Kidney tubule cell (primary cell): ENCODE measurements around the gene CDC27.
A peak's percentile ranks its signal among the peaks of the same experiment; 100 is the strongest.
"Not testable (repeated sequence)": the region's sequence is repeated elsewhere in the genome, so short reads cannot be mapped to it uniquely, and the experiment has no call there.

ENCODE experiments used
- DNase-seq: peaks from one replicate; pipeline ENCODE4 v3.0.0-alpha.2; 2018; ENCODE audit warnings: low spot score

The CDC27 gene

DNA sequence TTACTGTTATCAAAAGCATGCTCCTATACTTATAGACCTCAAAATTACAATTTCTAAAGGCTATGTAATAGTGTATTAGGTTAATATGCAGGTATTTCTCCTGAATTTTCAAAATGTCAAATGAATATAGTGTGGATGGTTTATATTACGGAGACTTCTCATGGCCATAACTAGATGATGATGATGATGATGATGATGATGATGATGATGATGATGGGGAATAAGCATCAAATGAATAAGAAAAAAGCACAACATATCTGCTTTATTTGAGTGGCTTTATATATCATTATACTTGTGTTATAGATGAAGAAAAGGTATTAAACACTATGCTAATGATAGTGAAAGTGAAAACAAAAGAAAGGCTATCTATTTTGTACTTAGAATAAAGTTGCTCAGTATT lies 53.9 kb downstream of the CDC27 start:
- DNase-seq, result no peak

- not testable (repeated sequence) for DNase-seq
These were observed 54.7 kb downstream of the CDC27 start for GRCh38 chr17:47134354-47134753.

DNA sequence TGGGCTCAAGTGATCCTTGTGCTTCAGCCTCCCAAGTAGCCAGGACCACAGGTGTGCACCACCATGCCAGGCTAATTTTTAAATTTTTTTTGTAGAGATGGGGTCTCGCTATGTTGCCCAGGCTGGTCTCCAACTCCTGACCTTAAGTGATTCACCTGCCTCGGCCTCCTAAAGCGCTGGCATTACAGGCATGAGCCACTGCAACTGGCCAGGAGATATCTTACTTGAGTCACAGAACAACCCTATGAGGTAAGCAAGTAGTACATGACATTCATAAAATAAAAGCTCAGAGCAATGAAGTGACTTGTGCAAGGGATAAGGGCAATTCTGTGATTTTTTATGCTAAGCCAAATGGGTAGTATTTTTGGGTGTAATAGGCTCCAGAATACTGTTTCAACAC lies 57.3 kb downstream of the CDC27 start:
- peak; percentile 25 for DNase-seq

DNA sequence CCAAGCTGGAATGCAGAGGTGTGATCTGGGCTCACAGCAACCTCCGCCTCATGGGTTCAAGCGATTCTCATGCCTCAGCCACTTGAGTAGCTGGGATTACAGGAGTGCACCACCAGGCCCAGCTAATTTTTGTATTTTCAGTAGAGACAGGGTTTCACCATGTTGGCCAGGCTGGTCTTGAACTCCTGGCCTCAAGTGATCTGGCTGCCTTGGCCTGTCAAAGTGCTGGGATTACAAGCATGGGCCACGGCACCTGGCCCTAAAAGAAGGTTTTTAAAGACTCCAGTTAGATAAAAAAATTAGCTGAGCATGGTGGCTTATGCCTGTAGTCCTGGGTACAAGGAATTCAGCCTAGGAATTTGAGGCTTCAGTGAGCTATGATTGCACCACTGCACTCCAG lies 62.3 kb downstream of the CDC27 start:
- DNase-seq, result not testable (repeated sequence)

GRCh38 chr17:47123262-47123661 lies 65.8 kb downstream of the CDC27 start:
- DNase-seq, result not testable (repeated sequence)

DNA sequence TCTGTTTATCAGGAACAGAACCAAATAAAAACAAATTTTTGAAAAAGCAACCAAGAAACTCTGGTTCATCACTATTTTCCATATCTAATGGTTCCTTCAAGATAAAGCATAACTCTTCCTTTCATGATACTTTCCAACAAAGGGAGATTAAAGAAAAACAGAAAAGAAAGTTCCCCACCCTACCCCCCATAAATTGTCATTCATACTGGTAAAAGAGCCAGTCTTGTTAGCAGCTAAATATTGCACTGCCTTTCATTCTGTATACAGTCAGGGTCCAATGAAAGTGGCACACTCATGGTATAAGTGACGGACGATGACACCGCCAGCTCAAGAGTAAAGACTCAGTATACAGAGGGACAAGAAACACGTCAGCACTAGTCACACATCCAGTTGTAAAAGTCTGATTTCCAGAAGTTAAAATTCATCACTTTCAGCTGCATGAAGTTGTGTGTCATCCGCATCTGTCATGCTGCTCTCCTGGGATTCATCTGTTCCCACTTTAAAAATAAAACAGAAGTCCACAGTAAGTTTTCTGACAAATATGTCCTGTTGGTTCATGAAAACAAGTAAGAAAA lies 68.5 kb downstream of the CDC27 start:
- DNase-seq, result no peak

- peak; percentile 56 for DNase-seq
These were observed 69.2 kb downstream of the CDC27 start for GRCh38 chr17:47119746-47120520.

- DNase-seq, result no peak
These were observed 71.7 kb downstream of the CDC27 start for GRCh38 chr17:47117386-47117785.

DNA sequence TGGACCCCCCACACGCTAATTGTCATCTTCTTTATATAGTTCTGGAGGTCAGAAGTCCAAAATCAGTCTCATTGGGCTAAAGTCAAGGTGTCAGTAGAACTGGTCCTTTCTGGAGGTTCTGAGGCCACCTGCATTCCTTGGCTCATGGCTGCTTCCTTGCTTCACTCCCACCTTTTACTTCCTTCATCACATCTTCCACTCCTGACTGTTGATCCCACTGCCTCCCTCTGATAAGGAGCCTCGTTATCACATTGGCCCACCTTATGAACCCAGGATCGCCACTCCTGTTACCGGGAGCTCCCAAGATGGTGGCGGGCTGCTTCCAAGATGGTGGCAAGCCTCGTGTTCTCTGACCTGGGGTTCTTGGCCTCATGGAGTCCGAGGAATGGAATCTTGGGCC lies 83.0 kb downstream of the CDC27 start:
- no peak for DNase-seq

GRCh38 chr17:47105246-47105645 lies 83.8 kb downstream of the CDC27 start:
- DNase-seq, result not testable (repeated sequence)

- DNase-seq, result no peak
These were observed 86.2 kb downstream of the CDC27 start for GRCh38 chr17:47102914-47103313.

DNA sequence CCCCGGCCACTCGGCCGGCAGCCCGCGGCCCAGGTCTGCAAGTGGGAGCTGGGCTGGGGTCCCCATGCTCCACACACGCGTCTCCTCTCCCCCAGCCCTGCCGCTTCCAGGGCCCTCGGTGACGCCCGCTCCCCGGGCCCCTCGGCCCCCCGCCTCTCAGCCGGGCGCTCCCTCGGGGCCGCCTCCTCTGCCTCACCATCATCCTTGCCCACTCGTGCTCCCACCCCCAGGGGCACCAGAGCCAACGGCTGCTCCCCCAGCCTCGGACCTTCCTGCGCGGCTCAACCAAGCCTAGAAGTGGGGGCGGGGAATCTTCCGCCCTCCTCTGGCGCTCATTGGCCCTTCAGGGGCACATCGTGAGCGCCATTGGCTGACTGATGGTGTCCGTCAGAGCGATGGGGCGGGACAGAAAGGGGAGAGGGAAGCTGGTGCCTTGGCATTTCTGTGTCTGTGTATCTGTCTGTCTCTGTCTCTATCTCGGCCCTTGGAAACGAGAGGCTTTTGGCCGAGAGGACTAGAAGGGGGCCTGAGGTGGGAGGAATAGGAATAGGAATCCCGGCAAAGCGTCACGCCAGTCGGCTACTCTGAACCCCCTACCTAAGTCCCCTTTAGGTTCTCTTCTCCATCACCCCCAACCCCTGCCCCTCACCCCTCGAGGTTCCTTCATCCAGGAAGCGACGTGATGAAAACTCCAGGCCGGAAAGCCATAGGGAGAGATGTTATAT lies 88.9 kb downstream of the CDC27 start:
- DNase-seq, result peak; percentile 90

- no peak for DNase-seq
These were observed 89.6 kb downstream of the CDC27 start for GRCh38 chr17:47099451-47099986.

- no peak for DNase-seq
These were observed 92.8 kb downstream of the CDC27 start for GRCh38 chr17:47096343-47096742.

GRCh38 chr17:47095268-47095667 lies 93.8 kb downstream of the CDC27 start:
- no peak for DNase-seq

DNA sequence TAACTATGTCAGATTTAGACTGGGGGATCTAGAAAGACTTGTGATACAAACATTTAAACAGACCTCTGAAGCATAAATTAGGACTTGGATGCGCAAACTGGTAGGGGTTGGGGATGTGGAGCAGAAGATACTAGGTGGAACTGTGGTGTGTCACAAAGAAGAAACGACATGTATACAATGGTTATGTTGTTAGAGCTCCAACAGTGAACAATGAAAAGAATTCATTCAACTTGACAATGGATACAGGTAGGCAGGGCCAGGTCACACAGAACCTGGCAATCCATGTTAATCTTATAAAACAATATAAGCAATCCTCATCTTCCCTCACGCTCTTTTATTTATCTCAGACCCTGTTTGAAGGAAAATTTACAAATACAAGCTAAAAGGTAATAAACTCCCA lies 102.0 kb downstream of the CDC27 start:
- no peak for DNase-seq

DNA sequence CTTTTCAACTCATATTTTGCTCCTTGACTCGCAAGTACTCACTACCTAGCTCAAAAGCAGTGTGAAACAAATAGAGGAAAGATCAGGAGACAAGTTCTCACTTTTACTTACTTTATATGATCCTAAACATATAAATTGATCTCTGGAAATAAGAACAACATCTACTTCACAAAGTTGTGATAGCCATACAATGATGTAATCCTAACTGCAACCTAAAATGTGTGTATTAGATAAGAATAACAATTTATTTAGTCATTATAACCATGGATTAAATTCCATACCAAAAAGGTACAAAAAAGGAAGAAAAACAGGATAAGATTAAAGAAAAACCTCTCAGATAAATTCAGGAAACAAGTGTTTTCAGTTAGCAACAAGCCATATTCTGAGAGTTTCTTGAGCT lies 103.4 kb downstream of the CDC27 start:
- no peak for DNase-seq

DNA sequence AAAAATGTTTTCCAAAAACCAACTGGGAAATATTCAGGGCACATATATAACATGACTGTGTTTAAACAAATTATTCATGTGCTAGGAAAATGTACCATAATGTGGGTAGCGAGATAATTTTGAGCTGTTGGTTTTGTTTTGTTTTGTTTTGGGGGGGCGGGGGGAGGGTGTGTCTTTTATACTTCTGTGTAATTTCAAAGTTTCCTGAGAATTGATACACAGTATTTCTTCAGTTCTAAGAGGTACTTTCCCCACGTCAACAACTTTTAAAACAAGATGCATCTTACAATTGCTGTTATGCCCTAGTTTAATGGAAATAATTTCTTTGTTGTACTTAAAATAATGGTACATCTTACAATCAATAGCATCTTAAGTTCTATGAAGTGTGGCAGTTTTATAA lies 110.3 kb downstream of the CDC27 start:
- DNase-seq, result no peak

DNA sequence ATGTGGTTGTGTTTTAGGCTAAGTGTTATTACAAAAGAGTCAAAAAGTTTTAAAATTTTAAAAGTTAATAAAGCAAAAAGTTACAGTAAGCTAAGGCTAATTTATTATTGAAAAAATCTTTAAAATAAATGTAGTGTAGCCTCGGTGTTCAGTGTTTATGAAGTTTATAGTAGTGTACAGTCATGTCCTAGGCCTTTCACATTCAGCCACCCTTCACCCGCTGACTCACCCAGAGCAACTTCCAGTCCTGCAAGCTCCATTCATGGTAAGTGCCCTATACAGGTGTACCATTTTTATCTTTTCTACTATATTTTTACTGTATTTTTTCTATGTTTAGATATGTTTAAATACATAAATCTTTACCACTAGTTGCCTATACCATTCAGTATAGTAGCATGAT lies 111.5 kb downstream of the CDC27 start:
- peak; percentile 56 for DNase-seq

DNA sequence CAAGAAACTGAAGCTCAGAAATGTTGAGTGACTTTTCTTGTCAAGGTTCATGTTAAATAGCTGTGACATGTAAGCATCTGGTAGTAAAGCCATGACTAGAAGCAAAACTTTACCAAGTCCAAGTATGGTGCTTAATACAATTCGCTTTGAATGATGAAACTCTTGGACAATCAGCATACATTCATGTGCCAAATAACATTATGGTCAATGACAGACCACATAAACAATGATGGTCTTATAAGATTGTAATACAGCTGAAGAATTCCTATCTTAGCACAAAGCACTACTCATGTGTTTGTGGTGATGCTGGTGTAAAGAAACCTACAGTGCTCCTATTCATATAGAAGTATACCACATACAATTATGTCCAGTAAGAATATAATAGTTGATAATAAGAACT lies 112.9 kb downstream of the CDC27 start:
- DNase-seq, result no peak

DNA sequence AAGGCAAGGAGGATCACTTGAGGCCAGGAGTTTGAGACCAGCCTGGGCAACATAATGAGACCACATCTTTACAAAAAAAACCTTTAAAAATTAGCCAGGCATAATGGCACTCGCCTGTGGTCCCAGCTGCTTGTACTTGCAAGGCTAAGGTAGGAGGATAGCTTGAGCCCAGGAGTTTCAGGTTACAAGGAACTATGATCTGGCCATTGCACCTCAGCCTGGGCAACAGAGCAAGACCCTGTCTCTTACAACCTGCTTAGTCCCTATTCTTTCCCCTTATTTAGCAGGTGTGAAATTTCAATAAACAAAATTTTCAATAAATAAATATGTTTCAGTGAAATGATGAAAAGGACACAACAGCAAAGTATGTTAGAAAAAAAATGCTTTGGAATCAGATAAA lies 114.7 kb downstream of the CDC27 start:
- DNase-seq, result not testable (repeated sequence)

DNA sequence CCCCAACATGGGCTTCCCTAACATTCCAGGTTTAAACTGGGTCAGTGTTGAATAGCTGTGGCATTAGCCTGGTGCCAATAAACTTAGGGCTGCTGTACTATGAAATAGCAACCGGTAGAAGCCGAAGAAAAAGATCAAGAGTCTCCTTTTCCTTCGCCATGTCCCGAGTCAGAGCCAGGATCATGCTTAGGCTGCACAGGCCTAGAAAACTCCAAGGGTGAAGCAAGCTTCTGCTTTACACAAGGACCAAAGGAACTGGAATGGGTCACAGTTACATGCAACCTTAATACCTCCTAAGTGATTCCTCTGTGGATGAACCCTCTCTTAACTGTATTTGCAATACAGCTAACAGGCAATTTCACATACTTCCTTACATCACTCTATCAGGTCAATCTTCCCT lies 115.5 kb downstream of the CDC27 start:
- not testable (repeated sequence) for DNase-seq

DNA sequence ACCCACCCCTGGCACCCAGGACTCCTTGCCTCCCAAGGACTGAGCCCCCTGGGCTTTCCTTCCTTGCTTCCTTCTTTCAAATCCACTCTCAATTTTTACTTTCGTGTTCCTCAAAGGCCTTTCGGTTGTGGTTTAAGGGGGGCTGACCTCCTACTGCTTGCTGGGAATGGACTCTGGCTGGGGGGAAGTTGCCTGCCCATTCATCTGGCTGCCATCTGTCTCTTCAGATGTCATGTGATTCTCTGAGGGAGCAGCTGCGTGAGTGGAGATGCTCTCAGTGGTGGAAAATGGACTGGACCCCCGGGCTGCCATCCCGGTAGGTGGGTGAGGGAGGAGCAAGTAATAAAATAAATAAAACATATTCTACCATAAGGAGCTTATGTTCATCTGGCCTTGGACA lies 116.2 kb downstream of the CDC27 start:
- DNase-seq, result no peak
